Common myeloid progenitor, CD34-positive (primary cell): ENCODE measurements around the gene TDRD3.

Source experiments
- CTCF ChIA-PET: fragments of 350-600 bp; sonication (Branson Sonifier 250); formaldehyde crosslinking; loops from one replicate; lab custom pipeline; 2021; ENCODE audit warnings: antibody characterized with exemption; lab: Charles Lee
- POLR2A ChIA-PET: fragments of 350-600 bp; sonication (Branson Sonifier 250); formaldehyde crosslinking; loops from one replicate; lab custom pipeline; 2021; ENCODE audit warnings: antibody characterized with exemption; lab: Charles Lee
- DNase-seq, 3 donors: peaks; one replicate each; pipeline versions ENCODE4 v3.0.0 to v3.0.0-alpha.2; 2013
- H3K27ac ChIP-seq, 2 experiments: 1 replicate in 1 of 2; 2 replicates in 1 of 2; pipeline ENCODE4 v1.7.0; 2013; ENCODE audit warnings: inconsistent platforms in 2 of 2, low read length in 2 of 2, mild to moderate bottlenecking in 2 of 2, low read depth in 1 of 2, moderate library complexity in 1 of 2; ENCODE audit not compliant: severe bottlenecking in 2 of 2, insufficient read depth in 1 of 2, poor library complexity in 1 of 2
- H3K27me3 ChIP-seq, 5 experiments: replicated peaks in 2 of 5; 1 replicate in 3 of 5; 2 replicates in 2 of 5; pipeline versions ENCODE4 v1.6.1 to v1.7.0; 2013; ENCODE audit warnings: low read length in 4 of 5, mild to moderate bottlenecking in 2 of 5, moderate library complexity in 2 of 5, inconsistent platforms in 1 of 5; ENCODE audit not compliant: insufficient read depth in 5 of 5, control insufficient read depth in 4 of 5
- H3K36me3 ChIP-seq, 4 experiments: 1 replicate in 2 of 4; 2 replicates in 2 of 4; pipeline versions ENCODE4 v1.6.1 to v1.7.0; 2013; ENCODE audit warnings: low read length in 3 of 4, control low read depth in 1 of 4, mild to moderate bottlenecking in 1 of 4; ENCODE audit not compliant: control insufficient read depth in 4 of 4, insufficient read depth in 4 of 4
- H3K4me1 ChIP-seq, 4 experiments: 1 replicate in 3 of 4; 2 replicates in 1 of 4; pipeline versions ENCODE4 v1.6.1 to v1.7.1; 2013; ENCODE audit warnings: low read length in 3 of 4, mild to moderate bottlenecking in 3 of 4, control low read depth in 1 of 4, inconsistent platforms in 1 of 4, moderate library complexity in 1 of 4; ENCODE audit not compliant: control insufficient read depth in 4 of 4, insufficient read depth in 4 of 4; ENCODE audit errors: control extremely low read depth in 1 of 4
- H3K4me3 ChIP-seq, 7 experiments: 1 replicate in 4 of 7; 2 replicates in 3 of 7; pipeline versions ENCODE4 v1.5.1 to v1.7.0; 2013; ENCODE audit warnings: mild to moderate bottlenecking in 7 of 7, low read length in 6 of 7, moderate library complexity in 6 of 7, inconsistent platforms in 2 of 7, low read depth in 2 of 7, control low read depth in 1 of 7; ENCODE audit not compliant: insufficient read depth in 4 of 7, control insufficient read depth in 1 of 7; ENCODE audit errors: extremely low read depth in 1 of 7
- H3K9me3 ChIP-seq, 5 experiments: 1 replicate in 4 of 5; 2 replicates in 1 of 5; pipeline versions ENCODE4 v1.6.1 to v1.7.1; 2013; ENCODE audit warnings: low read length in 4 of 5, mild to moderate bottlenecking in 2 of 5, inconsistent platforms in 1 of 5, low read depth in 1 of 5, moderate library complexity in 1 of 5; ENCODE audit not compliant: control insufficient read depth in 4 of 5, insufficient read depth in 2 of 5; ENCODE audit errors: control extremely low read depth in 1 of 5
- WGBS: methylation state at CpG from one replicate; pipeline ENCODE4 v1.1.5; 2013; ENCODE audit not compliant: insufficient coverage; 5-methylcytosine and 5-hydroxymethylcytosine counted together

The TDRD3 gene

GRCh38 chr13:60355056-60355455 is 42.0 kb upstream of the TDRD3 start:
- ChIA-PET POLR2A (interaction anchor here (0.5 kb wide), 1 partner anchor 353 kb away, joined by 3 read pairs; no protein-coding TSS in a partner anchor), CTCF (no interaction called here)
- Histone ChIP-seq H3K9me3 (peaks cover 0 to 1% (median 0%) of the 10 kb centered on the region in 5 experiments), H3K27ac (no peak overlapping the region), H3K4me1 (no peaks in the 10 kb centered on the region), H3K36me3 (no peaks in the 10 kb centered on the region), H3K27me3 (no peaks in the 10 kb centered on the region), H3K4me3 (no peak overlapping the region)
- DNase-seq: no peak

- POLR2A ChIA-PET: no interaction called here
- no peaks in the 10 kb centered on the region for H3K27me3 ChIP-seq
- H3K4me3 ChIP-seq: no peak overlapping the region
- no peak overlapping the region for H3K27ac ChIP-seq
- no peaks in the 10 kb centered on the region for H3K4me1 ChIP-seq
- CTCF ChIA-PET: no interaction called here
- H3K9me3 ChIP-seq: peaks cover 0 to 1% (median 0%) of the 10 kb centered on the region in 5 experiments
- no peaks in the 10 kb centered on the region for H3K36me3 ChIP-seq
- DNase-seq: no peak
These were observed 40.0 kb upstream of the TDRD3 start for GRCh38 chr13:60356970-60357369.

GRCh38 chr13:60358453-60358852 is 38.6 kb upstream of the TDRD3 start:
- no peaks in the 10 kb centered on the region for H3K27me3 ChIP-seq
- no peak overlapping the region for H3K27ac ChIP-seq
- ChIA-PET POLR2A (no interaction called here), CTCF (no interaction called here)
- no peak for DNase-seq
- no CpG with 5 or more reads among the region's 2 CpGs for WGBS
- no peaks in the 10 kb centered on the region for H3K4me1 ChIP-seq
- no peaks in the 10 kb centered on the region for H3K36me3 ChIP-seq
- H3K9me3 ChIP-seq: no peaks in the 10 kb centered on the region
- no peak overlapping the region for H3K4me3 ChIP-seq

DNA sequence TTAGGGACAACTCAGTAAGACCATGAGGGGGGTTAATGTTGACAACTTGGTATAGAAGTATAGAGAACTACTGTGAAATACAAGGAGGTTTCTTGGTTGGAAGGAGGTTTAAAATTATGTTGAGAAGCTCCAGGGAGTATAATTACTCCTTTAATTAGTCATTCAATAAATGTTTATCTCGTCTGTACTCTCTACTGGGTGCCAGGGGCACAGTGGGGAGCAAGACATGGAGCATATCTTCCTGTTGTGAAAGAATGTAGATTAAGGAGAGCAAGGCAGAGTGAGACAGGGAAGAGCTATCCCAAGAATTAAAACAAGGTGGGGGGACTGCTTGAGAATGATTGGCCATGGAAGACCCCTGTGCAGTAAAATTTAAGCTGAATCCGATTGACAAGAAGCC is 33.7 kb upstream of the TDRD3 start:
- Histone ChIP-seq H3K4me3 (no peak overlapping the region), H3K36me3 (no peaks in the 10 kb centered on the region), H3K27ac (no peak overlapping the region), H3K27me3 (no peaks in the 10 kb centered on the region), H3K4me1 (no peaks in the 10 kb centered on the region), H3K9me3 (no peaks in the 10 kb centered on the region)
- CTCF ChIA-PET: no interaction called here
- 90% methylated on average over 2 of the region's 2 CpGs for WGBS
- POLR2A ChIA-PET: no interaction called here
- DNase-seq: no peak

DNA sequence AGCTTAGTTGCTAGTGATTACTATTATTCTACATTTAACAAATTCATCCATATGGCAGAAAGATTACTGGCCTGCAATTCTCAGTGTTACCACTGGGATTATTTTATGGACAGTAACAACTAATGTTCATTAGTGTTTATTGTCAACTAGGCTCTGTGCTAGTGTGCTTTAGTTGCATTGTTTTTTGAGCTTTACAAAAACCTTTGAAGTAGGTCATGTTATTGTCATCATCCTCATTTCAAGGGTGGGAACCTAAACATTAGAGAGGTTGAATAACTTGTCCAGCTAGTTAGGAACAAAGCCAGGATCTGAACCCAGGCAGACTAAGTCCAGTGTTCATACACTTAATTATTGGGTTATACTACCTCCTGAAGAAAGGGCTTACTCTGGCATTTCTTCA is 27.8 kb upstream of the TDRD3 start:
- H3K9me3 ChIP-seq: no peaks in the 10 kb centered on the region
- H3K36me3 ChIP-seq: no peaks in the 10 kb centered on the region
- H3K4me1 ChIP-seq: no peaks in the 10 kb centered on the region
- ChIA-PET CTCF (interaction anchor here (1.0 to 1.1 kb wide), 2 partner anchors 12 to 20 kb away, joined by 3 read pairs; no protein-coding TSS in a partner anchor), POLR2A (interaction anchor here (0.7 kb wide), 1 partner anchor 97 kb away, joined by 5 read pairs; no protein-coding TSS in a partner anchor)
- no peak overlapping the region for H3K4me3 ChIP-seq
- DNase-seq: no peak
- no peaks in the 10 kb centered on the region for H3K27me3 ChIP-seq
- no peak overlapping the region for H3K27ac ChIP-seq

DNA sequence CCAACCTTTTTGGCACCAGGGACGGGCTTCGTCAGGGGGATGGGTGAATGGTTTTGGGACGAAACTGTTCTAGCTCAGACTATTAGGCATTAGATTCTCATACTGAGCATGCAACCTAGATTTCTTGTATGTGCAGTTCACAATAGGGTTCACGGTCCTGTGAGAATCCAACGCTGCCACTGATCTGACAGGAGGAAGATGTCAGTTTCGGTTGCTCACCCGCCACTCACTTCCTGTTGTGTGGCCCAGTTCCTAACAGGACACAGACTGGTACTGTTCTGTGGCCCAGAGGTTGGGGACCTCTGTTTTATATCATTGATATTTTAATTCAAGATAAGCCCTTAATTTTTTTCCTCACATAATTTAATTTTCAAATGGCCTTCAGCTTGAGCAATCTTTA is 26.7 kb upstream of the TDRD3 start:
- no peak overlapping the region for H3K27ac ChIP-seq
- no peaks in the 10 kb centered on the region for H3K9me3 ChIP-seq
- 85% methylated on average over 4 of the region's 7 CpGs for WGBS
- ChIA-PET POLR2A (no interaction called here), CTCF (no interaction called here)
- peak in 2 of 3 donors; percentile 4 to 17 for DNase-seq
- H3K4me3 ChIP-seq: no peak overlapping the region
- H3K4me1 ChIP-seq: no peaks in the 10 kb centered on the region
- no peaks in the 10 kb centered on the region for H3K27me3 ChIP-seq
- no peaks in the 10 kb centered on the region for H3K36me3 ChIP-seq

- WGBS: 100% methylated on average over 1 of the region's 2 CpGs
- CTCF ChIA-PET: no interaction called here
- POLR2A ChIA-PET: no interaction called here
These were observed 24.9 kb upstream of the TDRD3 start for GRCh38 chr13:60372141-60372540.

More at GRCh38 chr13:60372141-60372540, 24.9 kb upstream of the TDRD3 start:
- Histone ChIP-seq H3K36me3 (no peaks in the 10 kb centered on the region), H3K27ac (no peak overlapping the region), H3K4me3 (no peak overlapping the region), H3K9me3 (no peaks in the 10 kb centered on the region), H3K27me3 (no peaks in the 10 kb centered on the region), H3K4me1 (no peaks in the 10 kb centered on the region)
- DNase-seq: no peak
